Astrocyte (in vitro differentiated cells and primary cell): ENCODE data around the gene ZNF266.

Source experiments
- EZH2 ChIP-seq: IDR thresholded peaks from 2 replicates; pipeline ENCODE4 v1.6.1; 2012; ENCODE audit warnings: mild to moderate bottlenecking, low read length, inconsistent platforms; ENCODE audit not compliant: insufficient read depth
- TF ChIP-seq, protein P1 (sequence below): IDR thresholded peaks from 2 replicates; pipeline ENCODE4 v1.5.1; 2011; ENCODE audit warnings: low read depth, mild to moderate bottlenecking, inconsistent platforms, low read length, moderate library complexity; ENCODE audit not compliant: insufficient read depth

DNA sequence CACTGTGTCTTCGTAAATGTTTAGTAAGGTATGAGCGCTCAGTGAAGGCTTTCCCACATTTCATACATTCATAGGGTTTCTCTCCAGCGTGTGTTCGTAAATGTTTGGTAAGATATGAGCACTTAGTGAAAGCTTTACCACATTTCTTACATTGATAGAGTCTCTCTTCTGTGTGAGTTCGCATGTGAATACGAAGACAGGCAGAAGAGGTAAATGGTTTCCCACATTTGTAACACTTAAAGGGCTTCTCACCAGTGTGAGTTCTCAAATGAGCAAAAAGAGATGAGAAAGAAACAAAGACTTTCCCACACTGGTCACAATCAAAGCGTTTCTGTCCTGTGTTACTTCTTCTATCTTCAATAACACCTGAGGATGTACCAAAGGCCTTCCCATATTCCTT is 31.8 kb upstream of the ZNF266 start:
- TF ChIP-seq, protein P1, sequence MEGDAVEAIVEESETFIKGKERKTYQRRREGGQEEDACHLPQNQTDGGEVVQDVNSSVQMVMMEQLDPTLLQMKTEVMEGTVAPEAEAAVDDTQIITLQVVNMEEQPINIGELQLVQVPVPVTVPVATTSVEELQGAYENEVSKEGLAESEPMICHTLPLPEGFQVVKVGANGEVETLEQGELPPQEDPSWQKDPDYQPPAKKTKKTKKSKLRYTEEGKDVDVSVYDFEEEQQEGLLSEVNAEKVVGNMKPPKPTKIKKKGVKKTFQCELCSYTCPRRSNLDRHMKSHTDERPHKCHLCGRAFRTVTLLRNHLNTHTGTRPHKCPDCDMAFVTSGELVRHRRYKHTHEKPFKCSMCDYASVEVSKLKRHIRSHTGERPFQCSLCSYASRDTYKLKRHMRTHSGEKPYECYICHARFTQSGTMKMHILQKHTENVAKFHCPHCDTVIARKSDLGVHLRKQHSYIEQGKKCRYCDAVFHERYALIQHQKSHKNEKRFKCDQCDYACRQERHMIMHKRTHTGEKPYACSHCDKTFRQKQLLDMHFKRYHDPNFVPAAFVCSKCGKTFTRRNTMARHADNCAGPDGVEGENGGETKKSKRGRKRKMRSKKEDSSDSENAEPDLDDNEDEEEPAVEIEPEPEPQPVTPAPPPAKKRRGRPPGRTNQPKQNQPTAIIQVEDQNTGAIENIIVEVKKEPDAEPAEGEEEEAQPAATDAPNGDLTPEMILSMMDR, result no peak
- TF ChIP-seq EZH2, result no peak
